Suprapubic skin (tissue), 4 donors: ENCODE measurements around the gene IGFLR1. TPM values are rescaled to one million over a fixed set of nuclear protein-coding genes. Genes with fewer than 3 reads are reported as not detected.

ENCODE experiments used
- DNase-seq, 2 donors: peaks; one replicate each; pipeline ENCODE4 v3.0.0-alpha.2; 2019; ENCODE audit warnings: low spot score in 2 of 2
- H3K27ac ChIP-seq: fragments of 200-600 bp; sonication (generic); one replicate; pipeline ENCODE4 v1.5.1; 2019
- H3K27me3 ChIP-seq: fragments of 200-600 bp; sonication (generic); one replicate; pipeline ENCODE4 v1.5.1; 2019
- H3K36me3 ChIP-seq: fragments of 200-600 bp; sonication (generic); one replicate; pipeline ENCODE4 v1.5.1; 2019
- H3K4me1 ChIP-seq: fragments of 200-600 bp; sonication (generic); one replicate; pipeline ENCODE4 v1.5.1; 2019
- H3K4me3 ChIP-seq: fragments of 200-600 bp; sonication (generic); one replicate; pipeline ENCODE4 v1.5.1; 2019; ENCODE audit warnings: mild to moderate bottlenecking
- H3K9me3 ChIP-seq: fragments of 200-600 bp; sonication (generic); one replicate; pipeline ENCODE4 v1.5.1; 2019
- EP300 ChIP-seq: sonication (generic); formaldehyde crosslinking; IDR thresholded peaks from one replicate; pipeline ENCODE4 v1.6.1; 2017; ENCODE audit warnings: antibody characterized with exemption
- POLR2A ChIP-seq, 2 donors: fragments of 450-650 bp; IDR thresholded peaks; one replicate each; pipeline ENCODE4 v1.6.1; 2017; ENCODE audit warnings: antibody characterized with exemption in 2 of 2, mild to moderate bottlenecking in 2 of 2, moderate library complexity in 2 of 2
- POLR2AphosphoS5 ChIP-seq, 3 donors: sonication (generic); formaldehyde crosslinking; IDR thresholded peaks; one replicate each; pipeline ENCODE4 v1.6.1; 2017; ENCODE audit warnings: antibody characterized with exemption in 3 of 3
- WGBS: methylation state at CpG from one replicate; pipeline ENCODE4 v1.1.5; 2018; 5-methylcytosine and 5-hydroxymethylcytosine counted together
- total RNA-seq, 4 donors: library from RNA; depleted of rRNA; stranded (reverse); fragments of >200 nt; gene quantifications; one replicate each; pipeline ENCODE4 v1.1.0, GENCODE V29; 2016
- TF ChIP-seq, protein P1 (sequence below), 2 donors: fragments of 200-600 bp in 1 of 2; fragments of 450-650 bp in 1 of 2; sonication (generic) in 1 of 2; IDR thresholded peaks; one replicate each; pipeline ENCODE4 v1.5.1; 2016 to 2019; ENCODE audit warnings: antibody characterized with exemption in 2 of 2, mild to moderate bottlenecking in 1 of 2, moderate library complexity in 1 of 2

IGFLR1 gene
- total RNA-seq, 4 donors from 2014 or later = 3.3 to 8.5 (median 6.9) TPM

GRCh38 chr19:35708391-35708790, 33.9 kb downstream of the IGFLR1 start:
- Histone ChIP-seq H3K27me3 (no peaks in the 10 kb centered on the region), H3K4me1 (no peaks in the 10 kb centered on the region), H3K36me3 (no peaks in the 10 kb centered on the region), H3K9me3 (no peaks in the 10 kb centered on the region), H3K27ac (no peak overlapping the region), H3K4me3 (no peak overlapping the region)
- WGBS = 86% methylated on average over 1 of the region's 1 CpG
- no peak for DNase-seq
- TF ChIP-seq POLR2AphosphoS5 (IDR thresholded peaks at IDR 0.05) (no peak), POLR2A (IDR thresholded peaks at IDR 0.05) (no peak), EP300 (no peak)
- TF ChIP-seq, protein P1, sequence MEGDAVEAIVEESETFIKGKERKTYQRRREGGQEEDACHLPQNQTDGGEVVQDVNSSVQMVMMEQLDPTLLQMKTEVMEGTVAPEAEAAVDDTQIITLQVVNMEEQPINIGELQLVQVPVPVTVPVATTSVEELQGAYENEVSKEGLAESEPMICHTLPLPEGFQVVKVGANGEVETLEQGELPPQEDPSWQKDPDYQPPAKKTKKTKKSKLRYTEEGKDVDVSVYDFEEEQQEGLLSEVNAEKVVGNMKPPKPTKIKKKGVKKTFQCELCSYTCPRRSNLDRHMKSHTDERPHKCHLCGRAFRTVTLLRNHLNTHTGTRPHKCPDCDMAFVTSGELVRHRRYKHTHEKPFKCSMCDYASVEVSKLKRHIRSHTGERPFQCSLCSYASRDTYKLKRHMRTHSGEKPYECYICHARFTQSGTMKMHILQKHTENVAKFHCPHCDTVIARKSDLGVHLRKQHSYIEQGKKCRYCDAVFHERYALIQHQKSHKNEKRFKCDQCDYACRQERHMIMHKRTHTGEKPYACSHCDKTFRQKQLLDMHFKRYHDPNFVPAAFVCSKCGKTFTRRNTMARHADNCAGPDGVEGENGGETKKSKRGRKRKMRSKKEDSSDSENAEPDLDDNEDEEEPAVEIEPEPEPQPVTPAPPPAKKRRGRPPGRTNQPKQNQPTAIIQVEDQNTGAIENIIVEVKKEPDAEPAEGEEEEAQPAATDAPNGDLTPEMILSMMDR (IDR thresholded peaks at IDR 0.05) = no peak

- no peak for TF ChIP-seq POLR2AphosphoS5 (IDR thresholded peaks at IDR 0.05)
- TF ChIP-seq, protein P1 (IDR thresholded peaks at IDR 0.05) = no peak
- TF ChIP-seq EP300 = no peak
- TF ChIP-seq POLR2A (IDR thresholded peaks at IDR 0.05) = no peak
- Histone ChIP-seq H3K9me3 (no peaks in the 10 kb centered on the region), H3K27ac (no peak within 1 kb of the TSS), H3K36me3 (no peaks in the 10 kb centered on the region), H3K4me1 (peaks cover 13% of the 10 kb centered on the region), H3K27me3 (no peaks in the 10 kb centered on the region), H3K4me3 (no peak within 1 kb of the TSS)
- no peak for DNase-seq
- 38% methylated on average over 24 of the region's 24 CpGs for whole genome bisulfite sequencing
Observed at GRCh38 chr19:35704218-35704617, 38.0 kb downstream of the IGFLR1 start, which contains the start of gene ZBTB32. Gene ZBTB32, plus strand, starts transcription at chr19:35704558. Its CDS starts 10,069 bp downstream, at chr19:35714627.

DNA sequence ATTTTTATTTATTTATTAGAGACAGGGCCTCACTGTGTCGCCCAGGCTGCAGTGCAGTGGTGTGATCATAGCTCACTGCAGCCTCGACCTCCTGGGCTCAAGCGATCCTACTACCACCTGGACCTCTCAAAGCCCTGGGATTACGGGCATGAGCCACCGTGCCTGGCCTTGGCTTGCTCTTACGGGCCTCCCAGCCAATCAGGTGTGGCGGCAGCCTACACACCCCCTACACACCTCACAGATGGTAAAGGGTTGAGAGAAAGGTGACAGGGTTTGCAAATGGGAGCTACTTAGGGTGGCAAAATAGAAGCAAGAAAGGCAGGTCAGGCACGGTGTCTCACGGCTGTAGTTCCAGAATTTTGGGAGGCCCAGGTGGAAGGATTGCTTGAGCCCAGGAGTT, 38.9 kb downstream of the IGFLR1 start:
- Histone ChIP-seq H3K36me3 (no peaks in the 10 kb centered on the region), H3K9me3 (no peaks in the 10 kb centered on the region), H3K4me3 (no peak overlapping the region), H3K27me3 (no peaks in the 10 kb centered on the region), H3K4me1 (peaks cover 13% of the 10 kb centered on the region), H3K27ac (no peak overlapping the region)
- no peak for DNase-seq
- TF ChIP-seq POLR2AphosphoS5 (IDR thresholded peaks at IDR 0.05) (no peak), POLR2A (IDR thresholded peaks at IDR 0.05) (no peak), EP300 (no peak)
- TF ChIP-seq, protein P1 (IDR thresholded peaks at IDR 0.05) = no peak
- 41% methylated on average over 9 of the region's 9 CpGs for WGBS

GRCh38 chr19:35702223-35703012, 39.8 kb downstream of the IGFLR1 start:
- Histone ChIP-seq H3K9me3 (no peaks in the 10 kb centered on the region), H3K27me3 (no peaks in the 10 kb centered on the region), H3K4me1 (peaks cover 13% of the 10 kb centered on the region), H3K27ac (no peak overlapping the region), H3K36me3 (no peaks in the 10 kb centered on the region), H3K4me3 (peak overlapping the region; percentile 64)
- DNase-seq = peak; percentile 98 to 99
- TF ChIP-seq POLR2A (IDR thresholded peaks at IDR 0.05) = no peak
- 0% methylated on average over 6 of the region's 50 CpGs for WGBS

DNA sequence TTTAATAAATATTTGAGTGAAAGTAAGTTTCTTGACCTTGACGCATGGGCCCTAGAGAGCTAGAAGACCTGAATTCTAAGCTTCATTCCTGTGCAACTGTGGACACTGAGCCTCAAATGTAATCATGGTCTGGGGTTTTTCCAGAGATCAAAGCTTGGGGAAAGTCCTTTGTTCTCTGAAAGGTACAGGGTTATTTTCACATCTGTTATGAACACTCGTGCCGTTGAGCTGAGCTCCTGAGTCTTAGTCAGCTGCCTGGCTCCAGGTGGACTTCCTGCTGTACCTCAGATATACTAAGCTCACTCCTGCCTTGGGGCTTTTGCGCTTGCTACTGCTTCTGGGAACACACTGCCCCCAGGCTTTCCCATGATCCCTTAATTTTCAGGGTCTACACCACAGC, 45.4 kb downstream of the IGFLR1 start:
- H3K4me1 ChIP-seq = peaks cover 1% of the 10 kb centered on the region
- no peaks in the 10 kb centered on the region for H3K27me3 ChIP-seq
- no peaks in the 10 kb centered on the region for H3K36me3 ChIP-seq
- H3K4me3 ChIP-seq = no peak overlapping the region
- no peak for TF ChIP-seq POLR2AphosphoS5 (IDR thresholded peaks at IDR 0.05)
- TF ChIP-seq EP300 = no peak
- TF ChIP-seq POLR2A (IDR thresholded peaks at IDR 0.05) = no peak
- TF ChIP-seq, protein P1 (IDR thresholded peaks at IDR 0.05) = no peak
- H3K27ac ChIP-seq = no peak overlapping the region
- 75% methylated on average over 4 of the region's 4 CpGs for WGBS
- H3K9me3 ChIP-seq = no peaks in the 10 kb centered on the region
- no peak for DNase-seq
